Raji (cell line): ENCODE data around the gene MEP1A.

Experiments used
- POLR2A ChIP-seq: IDR thresholded peaks from 2 replicates; pipeline ENCODE4 v1.6.1; 2011; ENCODE audit warnings: low read depth, low read length, control low read depth; ENCODE audit not compliant: insufficient read depth

Gene MEP1A

GRCh38 chr6:46796848-46797580, 3.8 kb downstream of the MEP1A start:
- no peak for TF ChIP-seq POLR2A

GRCh38 chr6:46799657-46800056, 6.5 kb downstream of the MEP1A start:
- TF ChIP-seq POLR2A: no peak

GRCh38 chr6:46808806-46809205, 15.6 kb downstream of the MEP1A start:
- no peak for TF ChIP-seq POLR2A

GRCh38 chr6:46815130-46815529, 21.9 kb downstream of the MEP1A start:
- TF ChIP-seq POLR2A: no peak

- no peak for TF ChIP-seq POLR2A
Measured at GRCh38 chr6:46816626-46817025, 23.4 kb downstream of the MEP1A start.

GRCh38 chr6:46819561-46819960, 26.4 kb downstream of the MEP1A start:
- TF ChIP-seq POLR2A: no peak

- TF ChIP-seq POLR2A: no peak
Measured at GRCh38 chr6:46821458-46821881, 28.3 kb downstream of the MEP1A start.

- no peak for TF ChIP-seq POLR2A
Measured at GRCh38 chr6:46828939-46829338, 35.8 kb downstream of the MEP1A start.

GRCh38 chr6:46832816-46833215, 39.6 kb downstream of the MEP1A start:
- TF ChIP-seq POLR2A: no peak

- TF ChIP-seq POLR2A: no peak
Measured at GRCh38 chr6:46838033-46838432, 44.8 kb downstream of the MEP1A start.

- no peak for TF ChIP-seq POLR2A
Measured at GRCh38 chr6:46845126-46845525, 51.9 kb downstream of the MEP1A start.

- no peak for TF ChIP-seq POLR2A
Measured at GRCh38 chr6:46848684-46849360, 55.6 kb downstream of the MEP1A start.

GRCh38 chr6:46849361-46849690, 56.1 kb downstream of the MEP1A start:
- no peak for TF ChIP-seq POLR2A

GRCh38 chr6:46850792-46851191, 57.6 kb downstream of the MEP1A start:
- no peak for TF ChIP-seq POLR2A

- no peak for TF ChIP-seq POLR2A
Measured at GRCh38 chr6:46862381-46862780, 69.2 kb downstream of the MEP1A start.

GRCh38 chr6:46863791-46864190, 70.6 kb downstream of the MEP1A start:
- no peak for TF ChIP-seq POLR2A

GRCh38 chr6:46865221-46865620, 72.0 kb downstream of the MEP1A start:
- TF ChIP-seq POLR2A: no peak
